Body of pancreas (tissue), 4 donors: ENCODE measurements around the gene PRR14. TPM values are rescaled to one million over a fixed set of nuclear protein-coding genes. Genes with fewer than 3 reads are reported as not detected.
A peak's percentile ranks its signal among the peaks of the same experiment; 100 is the strongest.

Source experiments
- ATAC-seq: fragments of 150-250 bp; one replicate; pipeline ENCODE4 v1.9.1; 2016
- DNase-seq, 4 donors: peaks; one replicate each; pipeline ENCODE4 v3.0.0-alpha.2; 2019
- H3K27ac ChIP-seq, 4 donors: fragments of 200-600 bp; sonication (generic); 1 replicate in 3 of 4; 2 replicates in 1 of 4; pipeline versions ENCODE4 v1.5.1 to v1.6.1; 2016 to 2019; ENCODE audit warnings: mild to moderate bottlenecking in 1 of 4, mixed read lengths in 1 of 4, moderate library complexity in 1 of 4
- H3K27me3 ChIP-seq, 2 donors: fragments of 200-600 bp; sonication (generic); one replicate each; pipeline ENCODE4 v1.6.0; 2016; ENCODE audit warnings: mild to moderate bottlenecking in 1 of 2
- H3K36me3 ChIP-seq, 2 donors: fragments of 200-600 bp; sonication (generic); replicated peaks in 1 of 2; 2 replicates each; pipeline ENCODE4 v1.5.1; 2016; ENCODE audit warnings: low read depth in 2 of 2; ENCODE audit not compliant: insufficient read depth in 1 of 2
- H3K4me1 ChIP-seq: fragments of 200-600 bp; sonication (generic); one replicate; pipeline ENCODE4 v1.6.0; 2016
- H3K4me3 ChIP-seq, 2 donors: fragments of 200-600 bp; sonication (generic); 1 replicate in 1 of 2; 2 replicates in 1 of 2; pipeline ENCODE4 v1.5.1; 2016 to 2019
- H3K9me3 ChIP-seq, 3 donors: fragments of 200-600 bp; sonication (generic); 1 replicate in 2 of 3; 2 replicates in 1 of 3; pipeline ENCODE4 v1.5.1; 2016
- POLR2A ChIP-seq, 3 donors: fragments of 450-650 bp; IDR thresholded peaks; one replicate each; pipeline ENCODE4 v1.6.1; 2016; ENCODE audit warnings: antibody characterized with exemption in 3 of 3, mild to moderate bottlenecking in 2 of 3
- WGBS, 2 donors: methylation state at CpG; one replicate each; pipeline ENCODE4 v1.1.5; 2017; 5-methylcytosine and 5-hydroxymethylcytosine counted together
- intact Hi-C: fragments of 100-400 bp; cut with DNase I; formaldehyde crosslinking; loops from one replicate; pipeline ENCODE4 v1.15.1; 2023
- total RNA-seq, 2 donors: library from RNA; depleted of rRNA; stranded (reverse); fragments of >200 nt; gene quantifications; one replicate each; pipeline ENCODE4 v1.1.0, GENCODE V29; 2016
- TF ChIP-seq, protein P1 (sequence below), 7 experiments: fragments of 450-650 bp in 4 of 7; fragments of 200-600 bp in 3 of 7; sonication (generic) in 3 of 7; IDR thresholded peaks; one replicate each; pipeline ENCODE4 v1.5.1; 2016 to 2019; ENCODE audit warnings: antibody characterized with exemption in 7 of 7

Gene PRR14
- total RNA-seq, 2 donors from 2014 or later, result 20.5 to 65.6 TPM

DNA sequence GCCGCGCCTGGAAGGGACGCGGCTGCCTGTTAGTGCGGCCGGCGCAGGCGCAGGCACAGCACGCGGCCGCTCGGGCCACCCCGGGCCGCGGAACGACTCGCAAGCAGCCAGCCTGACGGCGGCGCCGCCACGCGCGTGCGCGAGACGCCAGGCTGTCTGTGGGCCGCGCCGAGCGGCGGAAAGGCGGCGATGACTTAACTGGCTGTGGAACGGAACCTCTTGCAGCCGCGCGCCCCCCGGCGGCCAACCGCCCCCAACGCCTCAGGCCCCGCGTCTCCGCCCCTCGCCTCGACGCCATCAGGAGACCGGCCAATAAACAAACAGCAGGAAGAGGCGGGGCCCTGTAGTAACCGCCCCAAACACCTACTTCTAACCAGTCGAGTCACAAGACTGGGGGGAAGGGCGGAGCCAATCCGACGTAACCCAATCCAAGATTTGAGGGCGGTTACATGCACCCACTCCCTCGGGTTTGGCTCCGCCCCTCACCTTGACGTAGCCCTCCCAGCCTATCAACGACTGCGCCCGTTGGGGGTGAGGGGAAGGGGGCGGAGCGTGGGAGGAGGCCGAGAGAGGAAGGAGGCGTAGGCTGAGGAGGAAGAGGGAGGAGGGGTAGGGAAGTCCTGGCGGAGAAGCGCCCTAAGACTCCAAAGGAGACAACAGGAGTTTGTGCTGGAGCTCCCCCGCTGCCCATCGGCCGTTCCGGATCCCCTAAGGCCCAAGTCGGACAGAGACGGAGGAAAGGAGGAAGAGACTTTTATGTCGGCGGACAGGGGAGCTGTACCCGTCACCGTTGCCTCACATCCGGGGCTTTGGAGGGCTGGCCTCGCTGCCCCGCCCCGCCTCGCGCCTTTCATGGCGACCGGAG lies 7.3 kb downstream of the PRR14 start, which contains the start of gene FBRS:
Gene FBRS (plus strand): TSS at position 566 of the 865 bp plus-strand sequence. CDS start 1,088 bp downstream, outside the sequence.
- 0% methylated on average over 19 to 86 of the region's 86 CpGs for WGBS, 2 donors
- H3K4me1 ChIP-seq, result peaks cover 43% of the 10 kb centered on the region
- DNase-seq, result peak; percentile 100
- peak within 1 kb of the TSS; percentile 38 to 64 for H3K4me3 ChIP-seq
- no peaks in the 10 kb centered on the region for H3K27me3 ChIP-seq
- H3K36me3 ChIP-seq, result peaks cover 0 to 8% of the 10 kb centered on the region in 2 donors
- TF ChIP-seq, protein P1, sequence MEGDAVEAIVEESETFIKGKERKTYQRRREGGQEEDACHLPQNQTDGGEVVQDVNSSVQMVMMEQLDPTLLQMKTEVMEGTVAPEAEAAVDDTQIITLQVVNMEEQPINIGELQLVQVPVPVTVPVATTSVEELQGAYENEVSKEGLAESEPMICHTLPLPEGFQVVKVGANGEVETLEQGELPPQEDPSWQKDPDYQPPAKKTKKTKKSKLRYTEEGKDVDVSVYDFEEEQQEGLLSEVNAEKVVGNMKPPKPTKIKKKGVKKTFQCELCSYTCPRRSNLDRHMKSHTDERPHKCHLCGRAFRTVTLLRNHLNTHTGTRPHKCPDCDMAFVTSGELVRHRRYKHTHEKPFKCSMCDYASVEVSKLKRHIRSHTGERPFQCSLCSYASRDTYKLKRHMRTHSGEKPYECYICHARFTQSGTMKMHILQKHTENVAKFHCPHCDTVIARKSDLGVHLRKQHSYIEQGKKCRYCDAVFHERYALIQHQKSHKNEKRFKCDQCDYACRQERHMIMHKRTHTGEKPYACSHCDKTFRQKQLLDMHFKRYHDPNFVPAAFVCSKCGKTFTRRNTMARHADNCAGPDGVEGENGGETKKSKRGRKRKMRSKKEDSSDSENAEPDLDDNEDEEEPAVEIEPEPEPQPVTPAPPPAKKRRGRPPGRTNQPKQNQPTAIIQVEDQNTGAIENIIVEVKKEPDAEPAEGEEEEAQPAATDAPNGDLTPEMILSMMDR (IDR thresholded peaks at IDR 0.05), result peak; percentile 71 to 98 (median 83)
- peak; percentile 84 to 98 (median 96) for TF ChIP-seq POLR2A (IDR thresholded peaks at IDR 0.05)
- ATAC-seq, result peak; percentile 81
- peak within 1 kb of the TSS; percentile 95 to 99 (median 99) for H3K27ac ChIP-seq
- intact Hi-C loops, result no loop called here
- H3K9me3 ChIP-seq, result no peaks in the 10 kb centered on the region

DNA sequence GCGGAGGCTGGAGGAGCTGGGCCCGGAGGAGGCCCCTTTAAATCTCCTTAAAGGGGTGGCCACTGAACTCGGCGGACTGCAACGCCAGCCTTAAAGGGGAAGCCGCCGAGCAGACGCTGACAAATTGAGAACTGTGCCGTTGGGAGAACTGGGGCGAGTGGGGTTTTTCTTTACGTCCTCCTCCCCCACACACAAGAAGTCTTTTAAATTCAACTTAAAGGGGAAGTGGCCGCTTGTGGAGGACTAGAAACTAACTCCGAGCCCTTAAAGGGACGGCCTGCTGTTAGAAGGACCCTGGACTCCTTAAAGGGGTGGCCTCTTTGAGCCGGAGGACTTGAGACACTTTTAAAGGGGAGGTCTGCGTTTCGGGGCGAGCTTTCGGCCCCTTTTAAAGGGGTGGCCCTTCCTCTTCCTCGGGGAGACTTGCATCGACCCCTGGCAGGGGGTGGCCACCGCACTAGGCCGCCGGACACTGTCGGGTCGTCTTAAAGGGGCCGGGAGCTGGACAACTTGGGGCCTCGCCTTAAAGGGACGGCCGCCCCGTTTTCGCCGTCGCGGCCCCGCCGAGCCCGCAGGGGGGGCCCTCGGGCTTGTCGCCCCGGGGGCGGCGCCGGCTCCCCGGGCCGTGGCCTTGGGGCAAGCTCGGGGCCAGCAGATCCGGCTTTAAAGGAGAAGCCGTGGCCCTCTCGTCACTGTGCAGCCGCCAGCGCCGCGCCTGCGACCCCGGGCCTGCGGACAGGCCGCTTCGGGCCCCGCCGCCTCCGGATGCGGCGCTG lies 8.2 kb downstream of the PRR14 start:
- peak in 3 of 4 donors; percentile 75 to 97 (median 78) for DNase-seq
- peak; percentile 33 for ATAC-seq
- Histone ChIP-seq H3K4me3 (peak overlapping the region; percentile 38 to 64), H3K27ac (peak overlapping the region; percentile 95 to 99 (median 99)), H3K36me3 (peaks cover 0 to 11% of the 10 kb centered on the region in 2 donors), H3K27me3 (no peaks in the 10 kb centered on the region), H3K9me3 (no peaks in the 10 kb centered on the region), H3K4me1 (peaks cover 49% of the 10 kb centered on the region)
- 0 to 1% methylated on average over 7 to 37 of the region's 64 CpGs for WGBS, 2 donors
- TF ChIP-seq POLR2A (IDR thresholded peaks at IDR 0.05), result peak in 1 of 3 donors; percentile 40
- TF ChIP-seq, protein P1 (IDR thresholded peaks at IDR 0.05), result peak in 1 of 7 experiments; percentile 7
- intact Hi-C loops, result no loop called here

DNA sequence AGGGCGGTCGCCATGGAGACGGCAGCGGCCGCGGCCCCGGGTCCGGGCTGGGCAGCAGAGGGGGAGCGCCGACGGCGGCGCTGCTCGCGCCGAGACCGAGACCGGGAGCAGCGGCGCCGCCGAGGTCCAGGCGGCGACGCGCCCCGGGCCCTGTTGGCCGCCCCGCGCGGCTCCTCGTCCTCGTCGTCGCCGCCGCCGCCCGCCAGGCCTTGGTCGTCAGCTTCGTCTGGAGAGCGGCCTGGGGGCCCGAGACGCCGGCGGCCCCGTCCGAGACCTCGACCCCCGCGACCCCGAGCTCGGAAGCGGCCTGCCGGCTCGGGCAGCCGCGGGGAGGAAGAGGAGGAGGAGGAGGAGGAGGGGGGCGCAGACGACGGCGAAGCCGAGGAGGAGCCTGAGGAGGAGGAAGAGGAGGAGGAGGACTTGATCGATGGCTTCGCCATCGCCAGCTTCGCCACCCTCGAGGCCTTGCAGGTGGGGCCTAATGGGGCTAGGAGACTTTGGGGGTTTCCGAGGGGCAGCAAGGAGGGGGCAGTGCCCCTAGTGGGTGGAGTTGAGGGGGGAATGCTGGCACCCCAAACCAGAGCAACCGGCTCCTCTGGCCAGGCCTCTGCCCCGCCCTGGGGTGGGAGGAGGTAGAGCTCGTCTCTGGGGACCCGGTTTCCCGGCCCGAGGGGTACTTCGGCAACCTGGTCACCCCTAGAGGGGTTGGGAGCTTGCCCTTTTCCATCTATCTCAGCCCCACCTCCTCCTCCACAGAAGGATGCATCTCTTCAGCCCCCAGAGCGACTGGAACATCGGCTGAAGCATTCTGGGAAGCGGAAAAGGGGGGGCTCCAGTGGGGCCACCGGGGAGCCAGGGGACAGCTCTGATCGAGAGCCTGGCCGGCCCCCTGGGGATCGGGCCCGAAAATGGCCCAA lies 9.0 kb downstream of the PRR14 start:
- Histone ChIP-seq H3K27me3 (no peaks in the 10 kb centered on the region), H3K27ac (peak overlapping the region; percentile 95 to 99 (median 99)), H3K9me3 (no peaks in the 10 kb centered on the region), H3K4me3 (peak overlapping the region; percentile 58 to 64), H3K4me1 (peaks cover 49% of the 10 kb centered on the region), H3K36me3 (peaks cover 0 to 13% of the 10 kb centered on the region in 2 donors)
- TF ChIP-seq POLR2A (IDR thresholded peaks at IDR 0.05), result no peak
- TF ChIP-seq, protein P1 (IDR thresholded peaks at IDR 0.05), result no peak
- intact Hi-C loops, result no loop called here
- peak in 2 of 4 donors; percentile 35 to 38 for DNase-seq
- ATAC-seq, result no peak
- 1% methylated on average over 25 to 54 of the region's 84 CpGs for WGBS, 2 donors
